GM12874 (cell line): ENCODE results near the gene SUGT1.

Experiments used
- TF ChIP-seq, protein P1 (sequence below): IDR thresholded peaks from 2 replicates; pipeline ENCODE4 v1.5.1; 2011; ENCODE audit warnings: low read depth, mild to moderate bottlenecking, control low read depth, low read length, moderate library complexity; ENCODE audit not compliant: insufficient read depth

SUGT1 gene

DNA sequence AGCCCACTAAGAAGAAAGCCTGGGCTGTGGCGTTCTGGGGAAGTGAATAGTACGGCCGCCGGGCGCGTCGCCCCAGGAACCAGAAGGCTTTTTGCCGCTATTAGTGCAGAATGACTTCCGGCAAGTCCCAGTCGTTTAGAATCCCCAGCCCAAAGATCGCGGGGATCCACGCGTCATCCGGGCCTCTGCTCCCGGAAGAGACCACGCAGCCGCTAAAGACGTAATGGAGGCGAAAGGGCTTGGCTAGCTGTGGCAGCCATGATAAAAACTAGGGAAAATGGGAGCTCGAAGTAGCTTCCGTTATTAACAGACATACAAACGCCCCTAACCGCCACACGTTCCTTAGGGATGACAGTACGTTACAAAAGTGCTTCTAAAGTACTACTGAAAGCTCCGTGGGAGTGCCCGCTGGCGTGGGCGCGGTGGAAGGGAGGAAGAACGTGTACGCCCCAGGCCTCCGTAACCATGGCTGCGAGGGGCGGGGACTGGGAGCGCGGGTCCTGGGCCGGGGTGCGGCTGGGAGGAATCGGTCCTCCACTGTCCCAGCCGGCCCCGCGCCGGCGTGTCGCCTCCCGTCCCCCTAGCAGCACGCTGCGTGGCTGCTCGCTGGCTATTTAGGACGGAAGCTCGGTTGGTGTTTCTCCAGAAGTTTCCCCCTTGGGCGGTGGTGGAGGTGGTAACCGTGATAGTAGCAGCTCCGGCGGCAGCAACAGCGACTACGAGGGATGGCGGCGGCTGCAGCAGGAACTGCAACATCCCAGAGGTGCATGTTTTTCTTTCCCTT, at the start of gene SUGT1:
Gene SUGT1 (plus strand): TSS at position 641 of the 784 bp plus-strand sequence. CDS start 85 bp downstream, at position 726.
- TF ChIP-seq, protein P1, sequence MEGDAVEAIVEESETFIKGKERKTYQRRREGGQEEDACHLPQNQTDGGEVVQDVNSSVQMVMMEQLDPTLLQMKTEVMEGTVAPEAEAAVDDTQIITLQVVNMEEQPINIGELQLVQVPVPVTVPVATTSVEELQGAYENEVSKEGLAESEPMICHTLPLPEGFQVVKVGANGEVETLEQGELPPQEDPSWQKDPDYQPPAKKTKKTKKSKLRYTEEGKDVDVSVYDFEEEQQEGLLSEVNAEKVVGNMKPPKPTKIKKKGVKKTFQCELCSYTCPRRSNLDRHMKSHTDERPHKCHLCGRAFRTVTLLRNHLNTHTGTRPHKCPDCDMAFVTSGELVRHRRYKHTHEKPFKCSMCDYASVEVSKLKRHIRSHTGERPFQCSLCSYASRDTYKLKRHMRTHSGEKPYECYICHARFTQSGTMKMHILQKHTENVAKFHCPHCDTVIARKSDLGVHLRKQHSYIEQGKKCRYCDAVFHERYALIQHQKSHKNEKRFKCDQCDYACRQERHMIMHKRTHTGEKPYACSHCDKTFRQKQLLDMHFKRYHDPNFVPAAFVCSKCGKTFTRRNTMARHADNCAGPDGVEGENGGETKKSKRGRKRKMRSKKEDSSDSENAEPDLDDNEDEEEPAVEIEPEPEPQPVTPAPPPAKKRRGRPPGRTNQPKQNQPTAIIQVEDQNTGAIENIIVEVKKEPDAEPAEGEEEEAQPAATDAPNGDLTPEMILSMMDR, result peak; percentile 83

GRCh38 chr13:52609013-52609606, 43.5 kb upstream of the SUGT1 start:
- TF ChIP-seq, protein P1, result peak; percentile 36

GRCh38 chr13:52615134-52615801, 37.4 kb upstream of the SUGT1 start:
- TF ChIP-seq, protein P1, result no peak

- TF ChIP-seq, protein P1, result no peak
Measured at GRCh38 chr13:52615812-52616211, 36.8 kb upstream of the SUGT1 start.

- TF ChIP-seq, protein P1, result no peak
Measured at GRCh38 chr13:52617070-52618060, 35.3 kb upstream of the SUGT1 start.

DNA sequence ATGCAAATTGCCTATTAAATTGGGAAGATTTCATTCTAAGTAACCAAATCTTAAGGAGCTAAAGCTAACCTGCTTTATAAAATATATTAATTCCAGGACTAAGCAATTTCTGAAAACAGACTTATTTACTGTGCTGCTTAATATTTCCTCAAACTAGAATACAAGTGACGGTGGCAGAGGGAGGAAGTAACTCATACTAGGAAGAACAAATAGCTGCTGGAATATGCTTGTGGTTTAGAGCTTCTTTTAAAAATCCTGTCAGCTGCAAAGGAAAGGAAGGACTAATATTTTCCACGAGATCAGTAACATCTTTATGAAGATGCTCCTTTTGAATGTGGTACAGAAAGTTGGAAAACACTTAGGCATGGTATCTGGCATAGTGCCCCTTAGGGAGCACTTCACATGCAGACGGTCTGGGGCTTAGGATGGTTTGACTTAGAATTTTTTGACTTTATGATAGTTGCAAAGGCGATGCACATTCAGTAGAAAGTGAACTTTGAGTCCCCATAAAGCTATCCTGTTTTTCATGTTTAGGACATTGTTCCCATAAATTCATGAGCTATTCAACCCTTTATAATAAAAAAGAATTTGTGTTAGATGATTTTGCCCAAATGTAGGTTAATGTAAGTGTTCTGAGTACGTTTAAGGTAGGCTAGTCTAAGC, 13.8 kb upstream of the SUGT1 start:
- TF ChIP-seq, protein P1, result no peak
